ENCODE measurements around the gene DOCK3.

- TF ChIP-seq CTCF (IDR thresholded peaks at IDR 0.05) (no peak), POLR2A (IDR thresholded peaks at IDR 0.05) (no peak), POLR2AphosphoS5 (IDR thresholded peaks at IDR 0.05; ENCODE audit: insufficient read depth in 1 of 2, low read depth in 1 of 2) (no peak)
Observed at GRCh38 chr3:50924638-50925037, 249.9 kb downstream of the DOCK3 start.

Data from vagina (tissue), 2 donors.